K562 (cell line): ENCODE measurements around the gene PLGRKT. TPM values are rescaled to one million over a fixed set of nuclear protein-coding genes. Genes with fewer than 3 reads are reported as not detected.

Source experiments
- TEAD4 ChIP-seq, 2 experiments: sonication (generic) in 1 of 2; formaldehyde crosslinking in 1 of 2; IDR thresholded peaks; 2 replicates each; pipeline versions ENCODE4 v1.6.1 to v1.8.0; 2012 to 2022; ENCODE audit warnings: borderline replicate concordance in 1 of 2, inconsistent platforms in 1 of 2, low read length in 1 of 2, mild to moderate bottlenecking in 1 of 2, missing genetic modification reagents in 1 of 2
- polyA plus RNA-seq, 8 experiments: library from polyadenylated mRNA; depleted of rRNA in 4 of 8; stranded (reverse) in 5 of 8; unstranded in 3 of 8; fragments of >200 nt; fragmentation: Nextera tagmentation in 2 of 8; fragmentation: Illumina TruSeq in 1 of 8; extraction: Ambion mirVana in 2 of 8; extraction: Trizol in 1 of 8; gene quantifications; 2 replicates each; pipeline versions ENCODE4 v1.2.1 to v1.2.3, GENCODE V29; 2011 to 2014; ENCODE audit warnings: inconsistent platforms in 1 of 8, missing spikeins in 1 of 8
- total RNA-seq, 7 experiments: library from RNA; depleted of rRNA in 6 of 7; stranded (reverse); fragments of >200 nt in 6 of 7; fragmentation: Illumina TruSeq in 2 of 7; extraction: Trizol in 2 of 7; gene quantifications; 2 replicates each; pipeline versions ENCODE4 v1.2.1 to v1.2.3, GENCODE V29; 2011 to 2021; ENCODE audit warnings: low replicate concordance in 1 of 7
- TF ChIP-seq, protein P1 (sequence below), 2 experiments: fragments of 450-650 bp; formaldehyde crosslinking in 1 of 2; IDR thresholded peaks; 2 replicates each; pipeline versions ENCODE4 v1.4.0 to v1.6.1; 2014 to 2020; ENCODE audit warnings: mild to moderate bottlenecking in 2 of 2, borderline replicate concordance in 1 of 2, low read depth in 1 of 2

PLGRKT gene
- total and polyA plus RNA-seq, 9 of the 15 experiments (the other 6 are each of a cell fraction or from before 2014, with no cell fraction given) = 4.7 to 13.8 (median 6.5) TPM

DNA sequence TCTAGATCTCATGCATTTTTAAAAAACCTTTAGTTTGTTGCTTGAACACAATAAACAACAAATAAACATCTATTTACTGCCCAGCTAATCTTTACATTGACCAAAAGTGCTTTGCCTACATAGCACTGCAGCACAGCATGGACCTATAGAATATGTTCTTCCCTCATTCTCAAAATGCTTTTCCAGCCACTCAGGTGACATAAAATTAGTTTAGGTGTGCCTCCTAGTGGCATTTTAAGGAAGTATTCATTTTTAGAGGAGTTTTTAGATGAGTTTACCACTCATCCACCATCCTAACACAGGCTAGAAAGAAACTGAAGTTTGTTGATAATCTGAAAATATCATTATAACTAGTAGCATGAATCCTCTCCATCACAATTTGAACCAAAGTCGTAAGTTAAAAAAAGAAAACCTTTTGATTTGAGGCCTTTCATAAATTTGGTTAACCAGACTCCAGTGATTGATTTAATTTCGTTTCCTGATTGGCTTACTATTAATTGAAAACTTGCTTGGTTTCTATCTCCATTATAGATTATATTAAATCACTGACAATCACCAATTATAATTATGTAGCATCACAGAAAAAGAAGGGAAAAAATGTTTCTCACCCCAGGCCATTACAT lies 12.6 kb downstream of the PLGRKT start (continued):
- TF ChIP-seq, protein P1, sequence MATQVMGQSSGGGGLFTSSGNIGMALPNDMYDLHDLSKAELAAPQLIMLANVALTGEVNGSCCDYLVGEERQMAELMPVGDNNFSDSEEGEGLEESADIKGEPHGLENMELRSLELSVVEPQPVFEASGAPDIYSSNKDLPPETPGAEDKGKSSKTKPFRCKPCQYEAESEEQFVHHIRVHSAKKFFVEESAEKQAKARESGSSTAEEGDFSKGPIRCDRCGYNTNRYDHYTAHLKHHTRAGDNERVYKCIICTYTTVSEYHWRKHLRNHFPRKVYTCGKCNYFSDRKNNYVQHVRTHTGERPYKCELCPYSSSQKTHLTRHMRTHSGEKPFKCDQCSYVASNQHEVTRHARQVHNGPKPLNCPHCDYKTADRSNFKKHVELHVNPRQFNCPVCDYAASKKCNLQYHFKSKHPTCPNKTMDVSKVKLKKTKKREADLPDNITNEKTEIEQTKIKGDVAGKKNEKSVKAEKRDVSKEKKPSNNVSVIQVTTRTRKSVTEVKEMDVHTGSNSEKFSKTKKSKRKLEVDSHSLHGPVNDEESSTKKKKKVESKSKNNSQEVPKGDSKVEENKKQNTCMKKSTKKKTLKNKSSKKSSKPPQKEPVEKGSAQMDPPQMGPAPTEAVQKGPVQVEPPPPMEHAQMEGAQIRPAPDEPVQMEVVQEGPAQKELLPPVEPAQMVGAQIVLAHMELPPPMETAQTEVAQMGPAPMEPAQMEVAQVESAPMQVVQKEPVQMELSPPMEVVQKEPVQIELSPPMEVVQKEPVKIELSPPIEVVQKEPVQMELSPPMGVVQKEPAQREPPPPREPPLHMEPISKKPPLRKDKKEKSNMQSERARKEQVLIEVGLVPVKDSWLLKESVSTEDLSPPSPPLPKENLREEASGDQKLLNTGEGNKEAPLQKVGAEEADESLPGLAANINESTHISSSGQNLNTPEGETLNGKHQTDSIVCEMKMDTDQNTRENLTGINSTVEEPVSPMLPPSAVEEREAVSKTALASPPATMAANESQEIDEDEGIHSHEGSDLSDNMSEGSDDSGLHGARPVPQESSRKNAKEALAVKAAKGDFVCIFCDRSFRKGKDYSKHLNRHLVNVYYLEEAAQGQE (IDR thresholded peaks at IDR 0.05; ENCODE audit: borderline replicate concordance) = peak; percentile 43; the same call in 1 of the 2 replicates
- TF ChIP-seq, protein P1 (CRISPR knock-in tag; IDR thresholded peaks at IDR 0.05; ENCODE audit: low read depth) = no peak
- TF ChIP-seq TEAD4 (IDR thresholded peaks at IDR 0.05; ENCODE audit: low read length) = no peak
- TF ChIP-seq TEAD4 (CRISPR knock-in tag; IDR thresholded peaks at IDR 0.05; ENCODE audit: borderline replicate concordance) = no peak
